Stimulated activated CD8-positive, alpha-beta memory T cell treated with anti-CD3 and anti-CD28 coated beads, Interleukin-12 subunit alpha, Interleukin-12 subunit beta, amount 100 ng/mL, for 4 hours (primary cell): ENCODE measurements around the gene MYRIP.

Experiments used
- DNase-seq: peaks from one replicate; pipeline ENCODE4 v3.0.0-alpha.2; 2020; ENCODE audit warnings: low read depth

Gene MYRIP

DNA sequence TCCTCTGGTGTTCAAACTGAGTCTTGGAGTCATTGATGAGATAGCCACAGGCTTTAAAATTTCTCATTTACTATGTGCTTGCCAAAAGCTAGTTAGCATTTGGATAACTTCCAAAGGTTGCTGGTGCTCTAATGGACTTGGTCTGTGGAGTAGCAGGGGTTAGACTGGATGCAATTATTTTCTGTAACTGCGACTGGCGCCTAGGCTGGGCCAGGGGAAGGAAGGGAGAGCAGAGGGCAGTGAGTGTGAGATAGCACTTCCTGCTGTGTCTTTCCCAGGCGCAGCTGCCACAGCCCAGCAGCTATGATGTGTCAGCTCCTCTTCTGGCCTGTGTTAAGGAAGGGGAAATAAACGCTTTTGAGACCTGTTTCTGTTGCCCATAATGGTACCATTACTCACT, 98.6 kb downstream of the MYRIP start:
- no peak for DNase-seq

- DNase-seq, result no peak
Measured at GRCh38 chr3:39910135-39910534, 100.7 kb downstream of the MYRIP start.

GRCh38 chr3:39910826-39911464, 101.5 kb downstream of the MYRIP start:
- no peak for DNase-seq

- no peak for DNase-seq
Measured at GRCh38 chr3:39911465-39912309, 102.3 kb downstream of the MYRIP start.

DNA sequence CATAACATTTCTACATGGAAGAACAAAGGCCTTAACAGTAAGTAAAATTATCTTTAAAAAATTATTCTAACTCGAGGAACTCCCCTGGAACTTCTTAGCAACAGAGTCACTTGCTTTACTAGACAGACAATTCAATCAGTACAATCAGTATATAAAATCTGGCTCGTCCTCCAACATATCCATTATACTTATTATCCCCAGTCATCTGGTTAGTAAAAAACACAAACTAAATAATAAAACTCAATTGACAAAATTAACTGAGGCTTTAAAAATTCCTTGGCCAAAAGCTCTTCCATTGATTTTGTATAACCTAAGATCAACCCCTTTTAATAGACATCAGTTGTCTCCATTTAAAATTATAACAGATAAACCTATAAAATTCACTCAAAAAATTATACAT, 105.6 kb downstream of the MYRIP start:
- no peak for DNase-seq

DNA sequence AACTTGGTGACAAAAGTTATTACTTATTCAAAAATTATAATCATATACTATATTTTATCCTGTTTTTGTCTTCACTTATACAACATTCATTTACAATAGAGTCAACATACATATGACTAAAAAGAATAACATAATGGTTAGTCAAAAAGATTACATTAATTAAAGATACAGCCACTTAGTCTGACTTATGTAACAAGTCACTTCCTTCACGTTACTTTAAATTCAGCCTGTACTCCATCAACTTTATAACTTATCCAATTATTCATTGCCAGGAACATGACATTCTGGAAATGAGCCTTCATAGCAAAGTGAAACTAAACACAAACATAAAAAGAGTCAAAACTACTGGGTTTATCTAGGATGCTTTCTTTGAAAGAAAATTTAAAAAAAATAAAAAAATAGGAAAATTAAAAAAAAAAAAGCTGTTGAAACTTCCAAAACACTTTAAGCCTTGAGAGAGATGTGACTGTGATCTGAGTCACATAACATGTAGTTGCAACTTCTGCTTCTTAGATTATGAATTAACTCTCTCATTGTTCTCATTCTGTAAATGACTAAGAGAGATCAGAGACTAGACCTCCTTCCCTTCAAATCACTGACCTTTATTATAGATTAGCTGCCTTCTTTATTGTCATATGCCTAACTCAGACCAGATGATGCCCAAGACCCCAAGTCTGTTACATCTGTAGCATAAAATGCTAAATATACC, 107.8 kb downstream of the MYRIP start:
- DNase-seq, result no peak

GRCh38 chr3:39919281-39919680, 109.9 kb downstream of the MYRIP start:
- no peak for DNase-seq

- no peak for DNase-seq
Measured at GRCh38 chr3:39920271-39920670, 110.9 kb downstream of the MYRIP start.

DNA sequence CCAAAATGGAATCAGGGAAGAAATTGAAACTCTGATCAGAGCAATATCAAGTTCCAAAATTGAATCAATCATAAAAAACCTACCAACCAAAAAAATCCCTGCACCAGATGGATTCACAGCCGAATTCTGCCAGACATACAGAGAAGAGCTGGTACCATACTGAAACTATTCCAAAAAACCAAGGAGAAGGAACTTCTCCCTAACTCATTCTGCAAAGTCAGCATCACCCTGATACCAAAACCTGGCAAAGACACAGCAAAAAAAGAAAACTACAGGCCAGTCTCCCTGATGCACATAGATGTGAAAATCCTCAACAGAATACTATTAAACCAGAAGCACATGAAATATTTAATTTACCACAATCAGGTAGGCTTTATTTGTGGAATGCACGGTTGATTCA, 118.1 kb downstream of the MYRIP start:
- DNase-seq, result no peak

GRCh38 chr3:39933986-39934693, 124.7 kb downstream of the MYRIP start:
- DNase-seq, result no peak

DNA sequence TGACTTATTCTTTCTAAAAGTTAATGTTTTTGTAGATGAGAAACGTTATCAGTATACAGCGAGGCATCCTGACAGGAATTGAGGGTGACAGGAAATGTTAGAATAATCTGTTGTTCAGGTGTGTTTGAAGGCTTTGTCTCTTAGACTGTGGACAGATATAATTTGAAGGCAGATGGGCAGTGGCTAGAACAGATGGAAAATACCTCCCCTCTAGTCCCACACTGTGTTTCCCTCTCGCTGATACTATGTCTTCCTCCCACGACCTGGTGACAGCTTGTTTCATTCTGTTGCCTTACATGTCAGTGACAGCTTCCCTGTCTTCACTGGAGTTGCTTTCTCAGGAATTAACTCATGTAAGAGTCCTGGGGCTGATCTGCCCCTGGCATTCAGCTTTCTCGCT, 125.3 kb downstream of the MYRIP start:
- no peak for DNase-seq

DNA sequence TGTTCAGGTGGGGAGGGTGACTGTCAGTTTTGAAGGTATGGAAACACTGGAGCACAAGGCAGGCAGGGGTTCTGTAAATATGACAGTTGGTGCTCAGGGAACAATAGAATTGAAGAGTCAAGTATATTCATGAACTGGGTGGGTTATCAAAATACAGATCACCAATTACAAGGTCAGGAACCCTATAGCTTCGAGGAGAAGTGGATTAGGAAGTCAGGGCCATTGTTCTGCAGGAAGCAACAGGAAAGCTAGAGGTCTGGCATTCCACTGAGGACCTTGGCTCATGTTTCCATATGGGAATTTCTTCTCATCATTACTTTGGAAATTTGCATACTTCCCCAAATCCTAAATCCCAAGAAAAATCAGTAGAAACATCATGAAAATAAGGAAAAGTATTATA, 125.9 kb downstream of the MYRIP start:
- no peak for DNase-seq

GRCh38 chr3:39936848-39937247, 127.4 kb downstream of the MYRIP start:
- no peak for DNase-seq

GRCh38 chr3:39937315-39937714, 127.9 kb downstream of the MYRIP start:
- no peak for DNase-seq

DNA sequence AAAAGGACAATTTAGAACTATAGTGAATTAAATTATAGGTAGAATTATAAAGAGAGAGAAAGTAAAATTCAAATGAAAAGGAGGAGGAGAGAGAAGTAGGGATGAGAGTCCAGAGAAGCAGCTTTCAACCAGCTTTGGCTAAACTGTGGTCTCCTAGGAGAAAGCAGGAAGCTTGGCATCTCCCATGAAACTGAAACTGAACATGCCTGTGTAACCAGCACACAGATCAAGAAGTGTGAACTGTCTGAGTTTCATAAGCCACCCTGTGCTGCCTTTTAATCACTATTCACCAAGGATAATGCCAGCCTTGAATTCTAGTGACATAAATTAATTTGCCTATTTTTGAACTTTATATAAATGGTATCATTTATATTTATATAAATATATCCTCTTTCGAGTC, 128.5 kb downstream of the MYRIP start:
- DNase-seq, result no peak

GRCh38 chr3:39941931-39942330, 132.5 kb downstream of the MYRIP start:
- no peak for DNase-seq

DNA sequence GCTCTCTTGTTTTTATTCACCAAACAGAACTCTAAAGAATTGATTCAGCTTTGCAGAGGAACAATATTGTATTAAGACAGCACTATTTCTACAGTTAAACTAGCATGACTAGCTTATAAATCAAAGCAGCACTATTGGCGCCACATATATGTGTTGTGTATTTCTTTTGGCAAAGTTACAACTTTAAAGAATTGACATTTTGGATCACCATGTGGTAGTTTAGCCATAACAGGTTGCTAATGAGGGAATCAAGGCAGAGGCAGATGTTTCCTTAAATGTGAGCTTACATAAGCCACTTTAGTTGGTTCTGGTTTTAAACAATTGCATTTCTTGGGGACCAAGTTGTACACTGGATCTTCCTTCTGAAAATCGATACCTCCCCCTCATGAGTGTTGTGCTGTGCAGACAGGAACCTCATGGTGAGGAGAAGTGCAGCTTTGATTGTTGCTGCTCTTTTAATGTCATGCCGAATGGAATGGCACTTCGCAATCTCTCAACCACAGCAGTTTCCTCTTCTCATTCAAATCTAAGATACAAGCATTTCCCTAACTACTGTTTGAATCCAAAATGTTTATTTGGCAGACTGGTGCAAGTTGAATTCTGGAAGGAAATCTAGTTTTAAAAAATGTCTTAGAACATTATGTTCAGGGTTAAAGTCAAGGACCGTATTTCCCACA, 151.2 kb downstream of the MYRIP start:
- no peak for DNase-seq

- DNase-seq, result no peak
Measured at GRCh38 chr3:39961230-39961629, 151.8 kb downstream of the MYRIP start.

DNA sequence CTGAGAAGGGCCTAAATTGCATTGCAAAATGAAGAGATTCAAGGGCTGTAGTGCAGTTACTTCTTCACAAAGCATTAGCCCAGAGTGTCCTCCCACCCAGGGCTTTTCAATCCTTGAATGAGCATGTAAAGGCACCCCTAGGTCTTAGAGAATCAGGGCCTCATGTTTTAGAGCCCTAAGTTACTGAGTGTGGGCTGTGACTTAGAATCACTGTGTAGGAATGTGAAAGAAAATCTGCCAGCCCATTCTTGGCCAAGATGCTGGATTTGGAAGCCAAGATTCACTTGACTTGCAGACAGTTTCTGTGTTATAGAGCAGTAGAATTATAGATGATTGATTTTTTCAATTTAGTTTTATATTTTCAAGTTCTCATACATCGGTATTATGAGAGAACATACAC, 153.2 kb downstream of the MYRIP start:
- no peak for DNase-seq

DNA sequence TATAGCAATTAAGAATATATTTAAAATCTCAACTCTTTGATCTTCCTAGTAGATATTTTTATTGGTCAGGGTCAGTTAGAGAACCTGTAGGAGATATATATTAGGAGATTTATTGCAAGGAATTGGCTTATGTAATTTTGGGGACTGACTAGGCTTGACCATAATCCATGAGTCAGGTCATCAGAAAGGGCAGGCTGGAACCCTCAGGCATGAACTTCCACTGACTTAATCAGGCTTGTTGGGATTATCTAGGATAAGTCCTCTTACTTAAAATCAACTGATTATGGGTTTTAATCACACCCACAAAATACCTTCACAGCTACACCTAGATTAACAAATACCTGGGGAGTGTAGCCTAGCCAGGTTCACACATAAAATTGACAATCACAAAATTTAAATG, 156.1 kb downstream of the MYRIP start:
- no peak for DNase-seq

DNA sequence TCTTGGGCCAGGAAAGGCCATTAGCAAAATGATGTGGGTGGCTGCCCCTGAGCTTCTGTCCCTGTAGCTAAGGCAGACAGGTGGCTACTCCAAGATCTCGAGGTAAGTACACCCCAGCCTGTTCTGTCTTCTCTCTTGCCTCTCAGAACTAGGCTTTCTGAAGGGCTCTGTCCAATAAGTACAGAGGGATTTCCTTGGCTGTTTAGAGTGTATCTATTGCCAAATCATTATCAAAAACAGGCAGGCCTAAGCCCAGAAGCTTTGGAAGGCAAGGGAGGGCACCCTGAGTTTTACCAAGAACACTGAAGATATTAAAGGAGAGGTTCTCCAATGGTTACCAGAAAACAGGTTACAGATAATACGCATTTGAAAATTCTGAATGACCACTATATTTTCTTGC, 156.6 kb downstream of the MYRIP start:
- DNase-seq, result no peak

- DNase-seq, result no peak
Measured at GRCh38 chr3:39970982-39971381, 161.6 kb downstream of the MYRIP start.
